WTC11 (cell line): ENCODE measurements around the gene RPL7L1. TPM values are rescaled to one million over a fixed set of nuclear protein-coding genes. Genes with fewer than 3 reads are reported as not detected.

Source experiments
- ATAC-seq: fragments of 200-7000 bp; cut with Tn5 transposase; 2 replicates; pipeline ENCODE4 v1.10.0; 2021; ENCODE audit warnings: mild to moderate bottlenecking, moderate library complexity
- CTCF ChIA-PET: fragments of 300-600 bp; sonication (Branson Sonifier 250); formaldehyde crosslinking; loops from one replicate; lab custom pipeline; 2021; ENCODE audit warnings: antibody characterized with exemption; lab: Charles Lee
- POLR2A ChIA-PET: fragments of 350-600 bp; sonication (Branson Sonifier 250); formaldehyde crosslinking; loops from one replicate; lab custom pipeline; 2021; ENCODE audit warnings: antibody characterized with exemption; lab: Charles Lee
- DNase-seq: peaks from one replicate; pipeline ENCODE4 v3.0.0; 2021; ENCODE audit warnings: low spot score
- H3K27ac Mint-ChIP-seq: 2 replicates; pipeline ENCODE4 v1.8.0; 2021; ENCODE audit warnings: mixed read lengths
- H3K27me3 Mint-ChIP-seq: 2 replicates; pipeline ENCODE4 v1.8.0; 2021; ENCODE audit warnings: low read depth, mild to moderate bottlenecking, moderate library complexity, mixed read lengths
- H3K36me3 Mint-ChIP-seq: 2 replicates; pipeline ENCODE4 v1.8.0; 2021; ENCODE audit warnings: mixed read lengths
- H3K4me1 Mint-ChIP-seq: 2 replicates; pipeline ENCODE4 v1.8.0; 2022; ENCODE audit warnings: mixed read lengths
- H3K4me3 Mint-ChIP-seq: 2 replicates; pipeline ENCODE4 v1.8.0; 2021; ENCODE audit warnings: mild to moderate bottlenecking, moderate library complexity, mixed read lengths
- H3K9me3 Mint-ChIP-seq: 2 replicates; pipeline ENCODE4 v1.8.0; 2021; ENCODE audit warnings: mixed read lengths
- ATF1 ChIP-seq: sonication (generic); formaldehyde crosslinking; IDR thresholded peaks from 2 replicates; pipeline ENCODE4 v1.8.1; 2023; ENCODE audit warnings: mild to moderate bottlenecking, moderate library complexity, missing genetic modification reagents
- FOXK1 ChIP-seq: sonication (generic); formaldehyde crosslinking; IDR thresholded peaks from 2 replicates; pipeline ENCODE4 v1.8.0; 2022; ENCODE audit warnings: mild to moderate bottlenecking, moderate library complexity, missing genetic modification reagents
- GRHL2 ChIP-seq: fragments of 250-450 bp; sonication (Bioruptor Pico); IDR thresholded peaks from 2 replicates; pipeline ENCODE4 v1.8.0; 2022; ENCODE audit warnings: mild to moderate bottlenecking, moderate library complexity; ENCODE audit not compliant: insufficient replicate concordance, severe bottlenecking
- JUN ChIP-seq: sonication (generic); formaldehyde crosslinking; IDR thresholded peaks from 2 replicates; pipeline ENCODE4 v1.8.0; 2023; ENCODE audit warnings: mild to moderate bottlenecking, missing genetic modification reagents
- MXD4 ChIP-seq: fragments of 250-450 bp; sonication (Bioruptor Pico); IDR thresholded peaks from 2 replicates; pipeline ENCODE4 v1.8.0; 2021; ENCODE audit warnings: mild to moderate bottlenecking, moderate library complexity, borderline replicate concordance
- ZNF121 ChIP-seq: sonication (generic); formaldehyde crosslinking; IDR thresholded peaks from 2 replicates; pipeline ENCODE4 v1.8.0; 2023; ENCODE audit warnings: missing genetic modification reagents
- ZNF138 ChIP-seq: sonication (generic); formaldehyde crosslinking; conservative IDR thresholded peaks from 2 replicates; pipeline ENCODE4 v1.8.1; 2022; ENCODE audit warnings: mild to moderate bottlenecking, moderate library complexity, missing genetic modification reagents
- total RNA-seq: library from RNA; stranded (reverse); gene quantifications from 3 replicates; pipeline ENCODE4 v1.2.3, GENCODE V29; 2021
- TF ChIP-seq, protein P1 (sequence below): sonication (generic); formaldehyde crosslinking; IDR thresholded peaks from 2 replicates; pipeline ENCODE4 v1.8.0; 2023; ENCODE audit warnings: missing genetic modification reagents, mild to moderate bottlenecking, borderline replicate concordance
- TF ChIP-seq, protein P2 (sequence below): sonication (generic); formaldehyde crosslinking; IDR thresholded peaks from 2 replicates; pipeline ENCODE4 v1.8.0; 2022; ENCODE audit warnings: mild to moderate bottlenecking, missing genetic modification reagents
- TF ChIP-seq, protein P3 (sequence below): sonication (generic); formaldehyde crosslinking; IDR thresholded peaks from 2 replicates; pipeline ENCODE4 v1.8.1; 2023; ENCODE audit warnings: mild to moderate bottlenecking, missing genetic modification reagents
- TF ChIP-seq, protein P4 (sequence below): fragments of 200-600 bp; IDR thresholded peaks from 2 replicates; pipeline ENCODE4 v1.8.0; 2022; ENCODE audit warnings: antibody characterized with exemption
- TF ChIP-seq, protein P5 (sequence below): sonication (generic); formaldehyde crosslinking; conservative IDR thresholded peaks from 2 replicates; pipeline ENCODE4 v1.8.1; 2022; ENCODE audit warnings: mild to moderate bottlenecking, missing genetic modification reagents
- TF ChIP-seq, protein P6 (sequence below): sonication (generic); formaldehyde crosslinking; IDR thresholded peaks from 2 replicates; pipeline ENCODE4 v1.8.1; 2023; ENCODE audit warnings: mild to moderate bottlenecking, missing genetic modification reagents, moderate library complexity
- TF ChIP-seq, protein P7 (sequence below): sonication (generic); formaldehyde crosslinking; IDR thresholded peaks from 2 replicates; pipeline ENCODE4 v1.8.1; 2023; ENCODE audit warnings: mild to moderate bottlenecking, missing genetic modification reagents, borderline replicate concordance

RPL7L1 gene
- total RNA-seq, 1 experiment from 2014 or later, result 107 TPM

DNA sequence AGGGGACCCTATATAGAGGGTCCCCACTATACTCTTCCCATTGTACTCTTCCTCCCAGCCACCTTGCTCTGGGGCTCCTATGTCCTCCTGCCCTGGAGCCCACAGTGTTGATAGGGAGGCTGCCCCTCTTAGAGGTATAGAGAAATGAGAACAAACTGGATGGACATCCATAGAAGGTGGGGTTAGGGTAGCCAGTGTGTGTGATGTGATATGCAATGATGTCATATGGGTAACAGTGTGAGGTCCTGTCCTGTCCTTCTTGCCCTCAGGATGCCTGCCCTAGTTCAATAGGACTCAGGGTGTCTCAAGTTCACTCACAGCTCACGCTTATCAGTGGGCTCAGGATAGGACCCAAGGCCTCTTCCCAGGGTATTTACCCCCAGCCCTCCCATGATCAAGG lies 36.9 kb downstream of the RPL7L1 start (continued):
- TF ChIP-seq, protein P1, sequence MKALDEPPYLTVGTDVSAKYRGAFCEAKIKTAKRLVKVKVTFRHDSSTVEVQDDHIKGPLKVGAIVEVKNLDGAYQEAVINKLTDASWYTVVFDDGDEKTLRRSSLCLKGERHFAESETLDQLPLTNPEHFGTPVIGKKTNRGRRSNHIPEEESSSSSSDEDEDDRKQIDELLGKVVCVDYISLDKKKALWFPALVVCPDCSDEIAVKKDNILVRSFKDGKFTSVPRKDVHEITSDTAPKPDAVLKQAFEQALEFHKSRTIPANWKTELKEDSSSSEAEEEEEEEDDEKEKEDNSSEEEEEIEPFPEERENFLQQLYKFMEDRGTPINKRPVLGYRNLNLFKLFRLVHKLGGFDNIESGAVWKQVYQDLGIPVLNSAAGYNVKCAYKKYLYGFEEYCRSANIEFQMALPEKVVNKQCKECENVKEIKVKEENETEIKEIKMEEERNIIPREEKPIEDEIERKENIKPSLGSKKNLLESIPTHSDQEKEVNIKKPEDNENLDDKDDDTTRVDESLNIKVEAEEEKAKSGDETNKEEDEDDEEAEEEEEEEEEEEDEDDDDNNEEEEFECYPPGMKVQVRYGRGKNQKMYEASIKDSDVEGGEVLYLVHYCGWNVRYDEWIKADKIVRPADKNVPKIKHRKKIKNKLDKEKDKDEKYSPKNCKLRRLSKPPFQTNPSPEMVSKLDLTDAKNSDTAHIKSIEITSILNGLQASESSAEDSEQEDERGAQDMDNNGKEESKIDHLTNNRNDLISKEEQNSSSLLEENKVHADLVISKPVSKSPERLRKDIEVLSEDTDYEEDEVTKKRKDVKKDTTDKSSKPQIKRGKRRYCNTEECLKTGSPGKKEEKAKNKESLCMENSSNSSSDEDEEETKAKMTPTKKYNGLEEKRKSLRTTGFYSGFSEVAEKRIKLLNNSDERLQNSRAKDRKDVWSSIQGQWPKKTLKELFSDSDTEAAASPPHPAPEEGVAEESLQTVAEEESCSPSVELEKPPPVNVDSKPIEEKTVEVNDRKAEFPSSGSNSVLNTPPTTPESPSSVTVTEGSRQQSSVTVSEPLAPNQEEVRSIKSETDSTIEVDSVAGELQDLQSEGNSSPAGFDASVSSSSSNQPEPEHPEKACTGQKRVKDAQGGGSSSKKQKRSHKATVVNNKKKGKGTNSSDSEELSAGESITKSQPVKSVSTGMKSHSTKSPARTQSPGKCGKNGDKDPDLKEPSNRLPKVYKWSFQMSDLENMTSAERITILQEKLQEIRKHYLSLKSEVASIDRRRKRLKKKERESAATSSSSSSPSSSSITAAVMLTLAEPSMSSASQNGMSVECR (CRISPR knock-in tag), result no peak
- TF ChIP-seq, all 79 proteins: peak for 0

DNA sequence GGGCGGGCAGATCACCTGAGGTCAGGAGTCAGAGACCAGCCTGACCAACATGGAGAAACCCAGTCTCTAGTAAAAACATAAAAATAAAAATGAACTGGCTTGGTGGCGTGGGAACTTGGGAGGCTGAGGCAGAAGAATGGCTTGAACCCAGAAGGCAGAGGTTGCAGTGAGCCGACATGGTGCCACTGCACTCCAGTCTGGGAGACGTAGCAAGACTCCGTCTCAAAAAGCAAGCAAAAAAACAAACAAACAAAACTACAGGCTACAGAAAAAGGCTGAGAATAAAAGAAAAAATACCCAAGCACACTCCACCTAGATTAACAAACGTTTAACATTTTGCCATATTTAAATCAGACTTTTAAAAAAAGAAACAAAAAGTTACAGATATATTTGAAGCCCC lies 42.4 kb downstream of the RPL7L1 start:
- ChIA-PET POLR2A (interaction anchor here (0.6 kb wide), 1 partner anchor 175 kb away, joined by 3 read pairs; no protein-coding TSS in a partner anchor), CTCF (interaction anchor here (0.8 kb wide), 1 partner anchor 100 kb away, joined by 4 read pairs; no protein-coding TSS in a partner anchor)
- Mint-ChIP-seq H3K27ac (no peak overlapping the region), H3K27me3 (no peaks in the 10 kb centered on the region), H3K36me3 (no peaks in the 10 kb centered on the region), H3K9me3 (no peaks in the 10 kb centered on the region), H3K4me1 (peaks cover 6% of the 10 kb centered on the region), H3K4me3 (no peak overlapping the region)
- TF ChIP-seq, protein P1 (CRISPR knock-in tag), result no peak
- TF ChIP-seq, protein P2, sequence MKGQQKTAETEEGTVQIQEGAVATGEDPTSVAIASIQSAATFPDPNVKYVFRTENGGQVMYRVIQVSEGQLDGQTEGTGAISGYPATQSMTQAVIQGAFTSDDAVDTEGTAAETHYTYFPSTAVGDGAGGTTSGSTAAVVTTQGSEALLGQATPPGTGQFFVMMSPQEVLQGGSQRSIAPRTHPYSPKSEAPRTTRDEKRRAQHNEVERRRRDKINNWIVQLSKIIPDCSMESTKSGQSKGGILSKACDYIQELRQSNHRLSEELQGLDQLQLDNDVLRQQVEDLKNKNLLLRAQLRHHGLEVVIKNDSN (CRISPR knock-in tag), result no peak
- TF ChIP-seq JUN (CRISPR knock-in tag) (no peak), MXD4 (CRISPR knock-in tag) (no peak), GRHL2 (no peak), FOXK1 (CRISPR knock-in tag) (no peak), ATF1 (CRISPR knock-in tag) (no peak), ZNF121 (CRISPR knock-in tag) (no peak), ZNF138 (CRISPR knock-in tag) (no peak)
- TF ChIP-seq, protein P3, sequence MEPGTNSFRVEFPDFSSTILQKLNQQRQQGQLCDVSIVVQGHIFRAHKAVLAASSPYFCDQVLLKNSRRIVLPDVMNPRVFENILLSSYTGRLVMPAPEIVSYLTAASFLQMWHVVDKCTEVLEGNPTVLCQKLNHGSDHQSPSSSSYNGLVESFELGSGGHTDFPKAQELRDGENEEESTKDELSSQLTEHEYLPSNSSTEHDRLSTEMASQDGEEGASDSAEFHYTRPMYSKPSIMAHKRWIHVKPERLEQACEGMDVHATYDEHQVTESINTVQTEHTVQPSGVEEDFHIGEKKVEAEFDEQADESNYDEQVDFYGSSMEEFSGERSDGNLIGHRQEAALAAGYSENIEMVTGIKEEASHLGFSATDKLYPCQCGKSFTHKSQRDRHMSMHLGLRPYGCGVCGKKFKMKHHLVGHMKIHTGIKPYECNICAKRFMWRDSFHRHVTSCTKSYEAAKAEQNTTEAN, result no peak
- TF ChIP-seq, protein P4, sequence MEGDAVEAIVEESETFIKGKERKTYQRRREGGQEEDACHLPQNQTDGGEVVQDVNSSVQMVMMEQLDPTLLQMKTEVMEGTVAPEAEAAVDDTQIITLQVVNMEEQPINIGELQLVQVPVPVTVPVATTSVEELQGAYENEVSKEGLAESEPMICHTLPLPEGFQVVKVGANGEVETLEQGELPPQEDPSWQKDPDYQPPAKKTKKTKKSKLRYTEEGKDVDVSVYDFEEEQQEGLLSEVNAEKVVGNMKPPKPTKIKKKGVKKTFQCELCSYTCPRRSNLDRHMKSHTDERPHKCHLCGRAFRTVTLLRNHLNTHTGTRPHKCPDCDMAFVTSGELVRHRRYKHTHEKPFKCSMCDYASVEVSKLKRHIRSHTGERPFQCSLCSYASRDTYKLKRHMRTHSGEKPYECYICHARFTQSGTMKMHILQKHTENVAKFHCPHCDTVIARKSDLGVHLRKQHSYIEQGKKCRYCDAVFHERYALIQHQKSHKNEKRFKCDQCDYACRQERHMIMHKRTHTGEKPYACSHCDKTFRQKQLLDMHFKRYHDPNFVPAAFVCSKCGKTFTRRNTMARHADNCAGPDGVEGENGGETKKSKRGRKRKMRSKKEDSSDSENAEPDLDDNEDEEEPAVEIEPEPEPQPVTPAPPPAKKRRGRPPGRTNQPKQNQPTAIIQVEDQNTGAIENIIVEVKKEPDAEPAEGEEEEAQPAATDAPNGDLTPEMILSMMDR, result no peak
- TF ChIP-seq, protein P5, sequence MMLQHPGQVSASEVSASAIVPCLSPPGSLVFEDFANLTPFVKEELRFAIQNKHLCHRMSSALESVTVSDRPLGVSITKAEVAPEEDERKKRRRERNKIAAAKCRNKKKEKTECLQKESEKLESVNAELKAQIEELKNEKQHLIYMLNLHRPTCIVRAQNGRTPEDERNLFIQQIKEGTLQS, result no peak
- TF ChIP-seq, protein P6, sequence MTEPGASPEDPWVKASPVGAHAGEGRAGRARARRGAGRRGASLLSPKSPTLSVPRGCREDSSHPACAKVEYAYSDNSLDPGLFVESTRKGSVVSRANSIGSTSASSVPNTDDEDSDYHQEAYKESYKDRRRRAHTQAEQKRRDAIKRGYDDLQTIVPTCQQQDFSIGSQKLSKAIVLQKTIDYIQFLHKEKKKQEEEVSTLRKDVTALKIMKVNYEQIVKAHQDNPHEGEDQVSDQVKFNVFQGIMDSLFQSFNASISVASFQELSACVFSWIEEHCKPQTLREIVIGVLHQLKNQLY (CRISPR knock-in tag), result no peak
- TF ChIP-seq, protein P7, sequence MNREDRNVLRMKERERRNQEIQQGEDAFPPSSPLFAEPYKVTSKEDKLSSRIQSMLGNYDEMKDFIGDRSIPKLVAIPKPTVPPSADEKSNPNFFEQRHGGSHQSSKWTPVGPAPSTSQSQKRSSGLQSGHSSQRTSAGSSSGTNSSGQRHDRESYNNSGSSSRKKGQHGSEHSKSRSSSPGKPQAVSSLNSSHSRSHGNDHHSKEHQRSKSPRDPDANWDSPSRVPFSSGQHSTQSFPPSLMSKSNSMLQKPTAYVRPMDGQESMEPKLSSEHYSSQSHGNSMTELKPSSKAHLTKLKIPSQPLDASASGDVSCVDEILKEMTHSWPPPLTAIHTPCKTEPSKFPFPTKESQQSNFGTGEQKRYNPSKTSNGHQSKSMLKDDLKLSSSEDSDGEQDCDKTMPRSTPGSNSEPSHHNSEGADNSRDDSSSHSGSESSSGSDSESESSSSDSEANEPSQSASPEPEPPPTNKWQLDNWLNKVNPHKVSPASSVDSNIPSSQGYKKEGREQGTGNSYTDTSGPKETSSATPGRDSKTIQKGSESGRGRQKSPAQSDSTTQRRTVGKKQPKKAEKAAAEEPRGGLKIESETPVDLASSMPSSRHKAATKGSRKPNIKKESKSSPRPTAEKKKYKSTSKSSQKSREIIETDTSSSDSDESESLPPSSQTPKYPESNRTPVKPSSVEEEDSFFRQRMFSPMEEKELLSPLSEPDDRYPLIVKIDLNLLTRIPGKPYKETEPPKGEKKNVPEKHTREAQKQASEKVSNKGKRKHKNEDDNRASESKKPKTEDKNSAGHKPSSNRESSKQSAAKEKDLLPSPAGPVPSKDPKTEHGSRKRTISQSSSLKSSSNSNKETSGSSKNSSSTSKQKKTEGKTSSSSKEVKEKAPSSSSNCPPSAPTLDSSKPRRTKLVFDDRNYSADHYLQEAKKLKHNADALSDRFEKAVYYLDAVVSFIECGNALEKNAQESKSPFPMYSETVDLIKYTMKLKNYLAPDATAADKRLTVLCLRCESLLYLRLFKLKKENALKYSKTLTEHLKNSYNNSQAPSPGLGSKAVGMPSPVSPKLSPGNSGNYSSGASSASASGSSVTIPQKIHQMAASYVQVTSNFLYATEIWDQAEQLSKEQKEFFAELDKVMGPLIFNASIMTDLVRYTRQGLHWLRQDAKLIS (CRISPR knock-in tag), result no peak
- DNase-seq (no peak), ATAC-seq (no peak)
